Measurements from ENCODE around the gene TAF15.

TAF15 gene

DNA sequence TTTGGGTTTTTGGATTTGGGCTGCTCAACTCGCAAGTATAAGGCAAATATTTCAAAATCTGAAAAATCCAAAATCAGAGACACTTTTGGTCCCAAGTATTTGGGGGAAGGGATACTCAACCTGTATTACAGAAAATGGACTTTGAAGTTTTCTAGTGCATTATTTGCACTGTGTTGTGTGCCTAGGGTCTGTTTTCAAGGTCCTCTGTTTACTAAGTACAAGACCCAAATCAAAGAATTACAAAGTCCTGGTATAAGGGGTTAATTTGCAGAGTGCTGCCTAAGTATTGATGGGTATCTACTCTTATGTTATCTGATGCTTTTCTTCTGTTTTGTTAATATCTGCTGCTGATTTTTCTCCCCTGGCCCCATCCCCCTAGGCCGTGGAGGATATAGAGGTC is 34.4 kb downstream of the TAF15 start:
- TF ChIP-seq, protein P1, sequence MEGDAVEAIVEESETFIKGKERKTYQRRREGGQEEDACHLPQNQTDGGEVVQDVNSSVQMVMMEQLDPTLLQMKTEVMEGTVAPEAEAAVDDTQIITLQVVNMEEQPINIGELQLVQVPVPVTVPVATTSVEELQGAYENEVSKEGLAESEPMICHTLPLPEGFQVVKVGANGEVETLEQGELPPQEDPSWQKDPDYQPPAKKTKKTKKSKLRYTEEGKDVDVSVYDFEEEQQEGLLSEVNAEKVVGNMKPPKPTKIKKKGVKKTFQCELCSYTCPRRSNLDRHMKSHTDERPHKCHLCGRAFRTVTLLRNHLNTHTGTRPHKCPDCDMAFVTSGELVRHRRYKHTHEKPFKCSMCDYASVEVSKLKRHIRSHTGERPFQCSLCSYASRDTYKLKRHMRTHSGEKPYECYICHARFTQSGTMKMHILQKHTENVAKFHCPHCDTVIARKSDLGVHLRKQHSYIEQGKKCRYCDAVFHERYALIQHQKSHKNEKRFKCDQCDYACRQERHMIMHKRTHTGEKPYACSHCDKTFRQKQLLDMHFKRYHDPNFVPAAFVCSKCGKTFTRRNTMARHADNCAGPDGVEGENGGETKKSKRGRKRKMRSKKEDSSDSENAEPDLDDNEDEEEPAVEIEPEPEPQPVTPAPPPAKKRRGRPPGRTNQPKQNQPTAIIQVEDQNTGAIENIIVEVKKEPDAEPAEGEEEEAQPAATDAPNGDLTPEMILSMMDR (IDR thresholded peaks at IDR 0.05; ENCODE audit: low read depth, low read length, poor library complexity, severe bottlenecking) = no peak
- no peak for TF ChIP-seq EZH2phosphoT487 (IDR thresholded peaks at IDR 0.05; ENCODE audit: borderline replicate concordance, low read length)
- H3K9me2 ChIP-seq (replicated peaks; ENCODE audit: control insufficient read depth, low read length) = no peaks in the 10 kb centered on the region

DNA sequence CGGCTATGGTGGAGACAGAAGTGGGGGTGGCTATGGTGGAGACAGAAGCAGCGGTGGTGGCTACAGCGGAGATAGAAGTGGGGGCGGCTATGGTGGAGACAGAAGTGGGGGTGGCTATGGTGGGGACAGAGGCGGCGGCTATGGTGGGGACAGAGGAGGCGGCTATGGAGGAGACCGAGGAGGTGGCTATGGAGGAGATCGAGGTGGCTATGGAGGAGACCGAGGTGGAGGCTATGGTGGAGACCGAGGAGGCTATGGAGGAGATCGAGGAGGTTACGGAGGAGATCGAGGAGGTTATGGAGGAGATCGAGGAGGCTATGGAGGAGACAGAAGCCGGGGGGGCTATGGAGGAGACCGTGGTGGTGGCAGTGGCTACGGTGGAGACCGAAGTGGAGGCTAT is 35.3 kb downstream of the TAF15 start:
- H3K4me1 ChIP-seq (ENCODE audit: control insufficient read depth, low read length) = no peaks in the 10 kb centered on the region
- H3K27me3 ChIP-seq (ENCODE audit: control insufficient read depth, low read length) = no peaks in the 10 kb centered on the region
- no peak for TF ChIP-seq EZH2phosphoT487 (IDR thresholded peaks at IDR 0.05; ENCODE audit: borderline replicate concordance, low read length)
- TF ChIP-seq, protein P1 (IDR thresholded peaks at IDR 0.05; ENCODE audit: low read depth, low read length, poor library complexity, severe bottlenecking) = no peak
- H3K9me3 ChIP-seq (ENCODE audit: control insufficient read depth, insufficient read depth, low read length) = no peaks in the 10 kb centered on the region
- no peaks in the 10 kb centered on the region for H3K9me2 ChIP-seq (replicated peaks; ENCODE audit: control insufficient read depth, low read length)
- H3K4me3 ChIP-seq (ENCODE audit: low read length) = no peak overlapping the region
- H4K20me1 ChIP-seq (ENCODE audit: control insufficient read depth, insufficient read depth, low read depth, low read length) = peaks cover 6% of the 10 kb centered on the region; the same call in 1 of the 2 replicates
- no peak overlapping the region for H3K4me2 ChIP-seq (ENCODE audit: low read length)
- peaks cover 15% of the 10 kb centered on the region for H3F3A ChIP-seq (ENCODE audit: control insufficient read depth, insufficient read depth)
- no peaks in the 10 kb centered on the region for H3K79me2 ChIP-seq (ENCODE audit: control insufficient read depth, low read length)
- no peak overlapping the region for H3K27ac ChIP-seq (ENCODE audit: low read depth, low read length)
- H3K36me3 ChIP-seq (ENCODE audit: control insufficient read depth, low read length) = peaks cover 90% of the 10 kb centered on the region

More for the DNA sequence above, 34.4 kb downstream of the TAF15 start:
- Histone ChIP-seq H3K79me2 (ENCODE audit: control insufficient read depth, low read length) (no peaks in the 10 kb centered on the region), H4K20me1 (ENCODE audit: control insufficient read depth, insufficient read depth, low read depth, low read length) (peaks cover 3% of the 10 kb centered on the region; the same call in 1 of the 2 replicates), H3K9me3 (ENCODE audit: control insufficient read depth, insufficient read depth, low read length) (no peaks in the 10 kb centered on the region), H3K4me1 (ENCODE audit: control insufficient read depth, low read length) (no peaks in the 10 kb centered on the region), H3K4me2 (ENCODE audit: low read length) (no peak overlapping the region), H3K27ac (ENCODE audit: low read depth, low read length) (no peak overlapping the region), H3K4me3 (ENCODE audit: low read length) (no peak overlapping the region), H3K36me3 (ENCODE audit: control insufficient read depth, low read length) (peaks cover 86% of the 10 kb centered on the region), H3K27me3 (ENCODE audit: control insufficient read depth, low read length) (no peaks in the 10 kb centered on the region), H3F3A (ENCODE audit: control insufficient read depth, insufficient read depth) (peaks cover 15% of the 10 kb centered on the region)

DNA sequence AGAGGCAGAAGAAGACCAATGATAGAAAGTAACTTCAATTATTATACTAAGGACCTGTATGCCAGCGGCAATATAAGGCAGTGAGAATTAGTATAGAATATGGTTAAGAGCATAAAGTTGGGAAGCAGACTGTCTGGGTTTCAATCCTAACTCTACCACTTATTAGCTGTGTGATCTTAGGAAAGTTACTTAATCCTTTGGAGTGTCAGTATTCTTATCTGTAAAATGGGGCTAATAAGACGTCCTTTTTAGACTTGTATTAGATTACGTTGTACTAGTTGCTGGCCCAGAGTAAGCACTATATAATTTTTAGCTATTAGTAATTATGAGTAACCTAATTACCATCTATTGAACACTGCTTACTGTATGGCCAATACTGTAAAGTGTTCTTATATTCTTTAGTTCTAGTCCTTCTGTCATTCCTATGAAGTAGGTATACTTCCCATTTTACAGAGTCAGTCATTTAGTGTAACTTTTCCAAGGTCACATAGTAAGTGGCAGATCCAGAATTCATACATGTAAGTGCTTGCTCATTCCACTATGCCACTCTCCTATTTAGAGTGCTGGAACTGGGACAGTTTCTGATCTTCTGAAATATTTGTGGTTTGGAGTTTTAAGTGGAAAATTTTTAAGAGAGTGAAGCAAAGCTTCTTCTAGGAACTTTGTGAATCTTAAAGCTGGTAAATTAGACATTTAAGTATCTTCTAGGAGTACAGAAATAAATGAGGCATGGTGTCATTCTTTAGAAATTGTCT is 36.9 kb downstream of the TAF15 start:
- Histone ChIP-seq H3K4me3 (ENCODE audit: low read length) (no peak overlapping the region), H3K9me2 (replicated peaks; ENCODE audit: control insufficient read depth, low read length) (no peaks in the 10 kb centered on the region), H3K9me3 (ENCODE audit: control insufficient read depth, insufficient read depth, low read length) (no peaks in the 10 kb centered on the region), H3K4me2 (ENCODE audit: low read length) (no peak overlapping the region), H3K79me2 (ENCODE audit: control insufficient read depth, low read length) (no peaks in the 10 kb centered on the region), H3K27ac (ENCODE audit: low read depth, low read length) (no peak overlapping the region), H4K20me1 (ENCODE audit: control insufficient read depth, insufficient read depth, low read depth, low read length) (peaks cover 11% of the 10 kb centered on the region), H3F3A (ENCODE audit: control insufficient read depth, insufficient read depth) (peaks cover 15% of the 10 kb centered on the region), H3K36me3 (ENCODE audit: control insufficient read depth, low read length) (peaks cover 89% of the 10 kb centered on the region), H3K27me3 (ENCODE audit: control insufficient read depth, low read length) (no peaks in the 10 kb centered on the region), H3K4me1 (ENCODE audit: control insufficient read depth, low read length) (no peaks in the 10 kb centered on the region)
- no peak for TF ChIP-seq EZH2phosphoT487 (IDR thresholded peaks at IDR 0.05; ENCODE audit: borderline replicate concordance, low read length)
- TF ChIP-seq, protein P1 (IDR thresholded peaks at IDR 0.05; ENCODE audit: low read depth, low read length, poor library complexity, severe bottlenecking) = no peak
